UCSD-AML1 (cell line): ENCODE results near the gene ATP5PD.
"Not testable (repeated sequence)": the region's sequence is repeated elsewhere in the genome, so short reads cannot be mapped to it uniquely, and the experiment has no call there.

ENCODE experiments used
- DNase-seq: peaks from one replicate; lab custom pipeline; 2025; ENCODE audit not compliant: unreplicated experiment; lab: John Stamatoyannopoulos, UW

ATP5PD gene

DNA sequence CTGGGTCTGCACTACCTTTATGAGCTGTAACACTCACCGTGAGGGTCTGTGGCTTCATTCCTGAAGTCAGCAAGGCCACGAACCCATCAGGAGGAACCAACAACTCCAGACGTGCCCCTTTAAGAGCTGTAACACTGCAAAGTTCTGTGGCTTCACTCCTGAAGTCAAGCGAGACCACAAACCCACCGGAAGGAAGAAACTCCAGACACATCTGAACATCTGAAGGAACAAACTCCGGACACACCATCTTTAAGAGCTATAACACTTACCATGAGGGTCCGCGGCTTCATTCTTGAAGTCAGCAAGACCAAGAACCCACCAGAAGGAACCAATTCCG is 21.4 kb downstream of the ATP5PD start:
- peak; percentile 69 for DNase-seq

DNA sequence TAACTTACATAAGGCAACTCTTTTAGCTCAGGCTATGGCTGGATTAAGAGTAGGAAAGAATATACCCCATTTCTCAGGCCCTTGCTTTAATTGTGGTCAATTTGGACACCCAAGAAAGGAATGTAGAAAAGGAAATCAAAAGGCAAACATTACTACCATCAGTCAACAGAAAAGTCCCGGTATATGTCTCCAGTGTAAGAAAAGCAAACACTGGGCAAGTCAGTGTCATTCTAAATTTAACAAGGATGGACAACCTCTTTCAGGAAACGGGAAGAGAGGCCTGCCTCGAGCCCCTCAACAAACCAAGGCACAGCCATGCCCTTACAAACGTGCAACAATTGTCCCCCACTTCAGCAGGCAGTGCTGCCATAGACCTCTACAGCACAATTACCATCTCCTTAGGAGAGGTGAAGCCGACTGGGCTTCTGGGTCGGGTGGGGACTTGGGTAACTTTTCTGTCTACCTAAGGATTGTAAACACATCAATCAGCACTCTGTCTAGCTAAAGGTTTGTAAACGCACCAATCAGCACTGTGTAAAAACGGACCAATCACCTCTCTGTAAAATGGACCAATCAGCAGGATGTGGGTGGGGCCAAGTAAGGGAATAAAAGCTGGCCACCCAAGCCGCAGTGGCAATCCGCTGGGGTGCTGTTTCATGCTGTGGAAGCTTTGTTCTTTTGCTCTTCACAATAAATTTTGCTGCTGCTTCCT is 21.9 kb downstream of the ATP5PD start:
- no peak for DNase-seq

DNA sequence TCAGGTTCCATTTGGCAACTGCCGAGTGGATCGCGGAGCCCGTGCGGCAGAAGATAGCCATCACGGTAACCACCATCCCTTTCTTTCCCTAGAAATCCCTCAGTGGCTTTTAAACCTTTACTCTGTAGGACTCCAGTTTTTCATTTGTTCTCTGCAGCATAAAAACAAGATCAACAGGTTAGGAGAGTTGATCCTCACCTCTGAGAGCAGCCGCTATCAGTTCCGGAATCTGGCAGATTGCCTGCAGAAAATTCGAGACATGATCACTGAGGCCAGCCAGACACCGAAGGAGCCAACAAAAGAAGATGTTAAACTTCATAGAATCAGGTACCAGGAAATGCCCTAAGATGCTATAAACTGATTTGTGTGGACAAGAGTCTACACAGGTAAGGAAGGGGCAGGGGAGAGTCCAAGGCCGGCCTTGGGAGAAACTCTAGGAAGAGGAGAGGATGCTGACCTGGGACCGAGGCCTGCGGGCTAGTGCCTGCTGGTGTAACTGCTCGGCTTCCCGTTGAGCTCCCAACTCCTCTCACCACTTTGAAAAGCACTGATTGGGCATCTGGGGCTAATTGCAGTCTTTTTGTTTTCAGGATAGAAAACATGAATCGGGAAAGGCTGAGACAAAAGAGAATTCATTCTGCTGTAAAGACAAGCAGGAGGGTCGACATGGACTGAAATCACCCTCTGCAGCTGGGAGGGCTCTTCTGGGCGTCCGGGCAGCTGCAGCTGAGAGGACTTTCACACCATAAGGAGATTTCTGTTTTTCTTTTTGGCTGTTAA is 26.2 kb downstream of the ATP5PD start:
- no peak for DNase-seq

DNA sequence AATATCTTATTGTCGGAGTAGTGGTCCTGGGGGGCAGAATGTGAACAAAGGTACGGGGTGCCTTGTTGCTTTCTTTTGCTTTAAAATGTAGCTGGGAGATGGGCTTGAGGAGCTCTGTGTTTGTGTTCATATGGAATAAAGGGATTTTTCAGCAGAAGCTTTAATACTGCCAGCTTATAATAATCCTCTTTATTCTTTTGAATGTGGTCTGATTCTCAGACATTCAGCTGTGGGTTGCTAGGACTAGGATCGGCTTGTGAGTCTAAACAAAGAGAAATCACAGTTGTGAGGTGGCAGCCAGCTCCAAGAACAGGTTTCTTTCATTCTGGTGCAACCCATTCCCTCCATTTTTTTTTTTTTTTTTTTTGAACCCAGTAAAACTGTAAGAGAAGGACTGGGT is 27.1 kb downstream of the ATP5PD start:
- no peak for DNase-seq

DNA sequence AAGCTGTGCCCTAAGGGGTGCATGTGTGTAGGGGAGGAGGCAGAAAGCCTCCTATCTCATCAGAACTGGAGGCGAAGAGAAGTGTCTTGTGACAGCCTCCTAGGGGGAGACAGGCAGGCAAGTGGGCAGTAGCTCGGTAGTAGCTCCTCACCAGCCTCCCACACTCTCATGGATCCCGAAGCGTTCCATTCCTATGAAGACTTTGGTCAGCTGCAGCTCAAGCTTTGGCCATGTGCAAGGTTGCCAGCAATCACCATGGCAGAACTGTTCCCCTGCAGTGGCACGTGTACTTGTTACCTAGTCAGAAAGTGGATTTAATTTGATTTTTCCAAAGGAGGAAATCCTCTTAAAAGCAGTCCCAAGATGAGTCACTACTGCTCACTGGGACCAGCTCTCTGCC is 27.6 kb downstream of the ATP5PD start:
- DNase-seq, result no peak

DNA sequence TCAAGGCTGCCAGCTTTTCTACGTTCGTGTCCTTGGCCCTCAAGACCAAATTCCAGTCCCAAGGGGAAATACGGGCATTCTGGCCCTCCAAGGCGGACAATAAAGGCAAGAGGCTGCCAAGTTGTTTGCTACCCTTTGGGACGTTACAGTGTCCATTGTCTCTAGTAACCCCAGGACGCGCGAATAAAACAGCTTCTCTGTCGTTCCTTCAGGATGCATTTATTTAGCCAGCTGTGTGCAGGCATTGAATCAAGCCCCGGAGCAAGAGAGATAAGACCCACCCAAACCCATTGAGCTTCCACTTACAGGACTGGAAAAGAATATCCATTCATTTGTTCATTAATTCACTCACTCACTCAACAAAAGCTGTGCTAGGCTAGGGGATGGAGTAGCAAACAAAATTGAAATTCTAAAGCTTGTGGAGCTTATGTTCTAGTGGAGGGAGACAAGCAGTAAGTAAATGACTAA is 33.6 kb downstream of the ATP5PD start:
- DNase-seq, result no peak

DNA sequence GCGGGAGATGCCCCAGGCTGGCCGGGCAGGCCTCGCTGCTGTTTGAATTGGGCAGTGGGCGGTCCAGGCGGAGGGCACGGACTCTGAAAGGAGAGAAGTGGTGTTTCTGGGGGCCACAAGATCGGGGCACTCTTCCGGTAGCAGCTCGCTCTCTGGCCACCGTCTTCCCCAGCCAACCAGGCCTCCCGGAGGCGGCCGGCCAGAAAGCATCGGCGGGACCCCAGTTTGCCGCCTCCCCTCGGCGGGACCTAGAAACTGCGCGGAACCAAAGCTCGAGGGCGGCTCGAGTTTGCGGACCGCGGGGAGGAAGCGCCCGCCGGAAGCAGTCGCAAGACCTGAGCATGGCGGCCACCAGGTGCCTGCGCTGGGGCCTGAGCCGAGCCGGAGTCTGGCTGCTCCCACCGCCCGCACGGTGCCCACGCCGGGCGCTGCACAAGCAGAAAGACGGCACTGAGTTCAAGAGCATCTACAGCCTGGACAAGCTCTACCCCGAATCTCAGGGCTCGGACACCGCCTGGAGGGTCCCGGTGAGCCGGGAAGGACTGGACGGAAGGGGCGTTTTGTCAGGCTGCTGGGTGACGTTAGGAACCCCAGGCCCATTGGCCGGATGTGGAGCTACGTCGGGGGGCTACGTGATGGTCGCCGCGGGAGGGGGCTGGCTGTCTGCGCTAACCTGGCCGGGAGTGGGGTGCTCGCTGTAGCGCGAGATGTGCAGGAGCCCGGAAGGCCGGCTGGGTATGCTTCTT is 34.2 kb downstream of the ATP5PD start, which contains the start of gene MRPL58:
TSS of gene MRPL58 (plus strand) at position 325 of the 746 bp plus-strand sequence. CDS start at position 342, 17 bp downstream.
- DNase-seq, result peak; percentile 88

DNA sequence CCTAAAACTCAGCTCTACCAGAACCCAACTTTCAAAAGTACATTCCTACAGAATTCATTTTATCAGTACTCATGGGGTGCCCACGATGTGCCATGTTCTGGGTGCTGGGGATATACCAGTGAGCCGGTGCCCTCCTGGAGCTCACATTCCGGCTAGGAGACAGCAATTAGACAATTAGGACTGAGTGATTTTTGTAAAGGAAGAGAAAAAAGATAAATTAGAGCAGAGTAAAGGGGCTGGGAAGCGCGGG is 34.7 kb downstream of the ATP5PD start:
- no peak for DNase-seq

DNA sequence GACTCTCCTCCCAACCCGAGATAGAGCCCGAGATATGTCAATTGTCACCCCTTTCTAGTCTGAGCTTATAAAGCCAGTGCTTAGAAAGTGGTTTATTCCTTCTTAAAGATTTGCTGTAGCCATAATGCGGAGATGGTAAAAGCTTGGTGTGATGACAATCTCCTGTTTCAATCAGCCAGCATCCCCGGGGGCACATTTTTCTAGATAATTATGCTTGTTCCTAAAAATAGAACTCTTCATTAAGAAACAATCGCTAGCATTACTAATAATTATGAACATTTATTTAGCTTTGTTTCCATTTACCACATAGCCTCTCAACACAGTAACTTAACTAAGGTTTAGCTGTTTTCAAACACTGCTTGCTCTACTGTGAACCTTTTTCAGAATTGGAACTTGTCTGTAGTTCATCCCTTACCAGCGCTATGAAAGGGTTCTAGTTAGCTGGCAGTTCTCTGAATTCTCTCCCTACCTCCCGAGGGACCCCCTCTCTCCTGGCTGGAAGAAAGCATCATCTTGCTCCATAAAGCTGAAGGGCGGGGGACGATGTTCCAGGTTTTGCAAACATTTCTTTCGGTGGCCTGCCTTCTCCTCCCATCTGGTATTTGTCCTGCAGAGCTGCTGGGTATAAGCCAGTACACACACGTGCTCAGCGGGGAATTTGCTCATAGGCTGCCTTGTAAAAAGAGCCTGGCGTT is 35.2 kb downstream of the ATP5PD start:
- DNase-seq, result no peak

DNA sequence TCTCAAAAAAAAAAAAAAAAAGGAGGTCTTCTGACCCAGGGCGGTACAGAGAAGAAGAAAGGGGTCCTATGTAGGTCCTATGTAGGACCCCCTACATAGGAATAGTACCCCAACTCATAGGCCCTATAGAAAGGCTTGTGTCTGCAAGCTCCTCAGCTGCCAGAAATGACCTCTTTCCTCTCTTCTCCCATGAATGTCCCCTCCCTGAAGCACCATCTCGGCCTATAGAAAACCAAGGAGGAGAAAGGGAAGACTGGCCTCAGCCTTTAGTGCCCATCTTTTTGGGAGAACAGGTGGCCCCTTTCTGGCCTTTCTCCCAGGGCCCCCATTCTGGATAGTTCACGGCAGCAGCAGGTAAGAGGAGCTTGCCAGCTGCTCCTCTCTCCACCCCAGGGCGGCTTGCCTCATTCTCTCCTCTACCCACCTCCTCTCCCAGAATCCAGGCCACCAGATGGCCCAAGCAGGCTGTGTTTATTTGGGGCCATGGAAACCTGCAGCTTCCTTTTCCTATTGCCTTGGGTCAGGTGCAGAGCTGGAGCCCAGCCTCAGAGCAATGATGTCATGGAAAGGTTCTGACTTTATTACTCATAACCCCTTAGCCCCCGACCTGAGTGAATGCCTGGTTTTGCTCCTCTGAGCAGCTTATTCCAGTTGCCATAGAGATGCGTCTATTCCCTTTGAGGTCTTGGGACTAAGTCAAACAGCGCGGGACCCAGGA is 35.9 kb downstream of the ATP5PD start:
- peak; percentile 43 for DNase-seq

DNA sequence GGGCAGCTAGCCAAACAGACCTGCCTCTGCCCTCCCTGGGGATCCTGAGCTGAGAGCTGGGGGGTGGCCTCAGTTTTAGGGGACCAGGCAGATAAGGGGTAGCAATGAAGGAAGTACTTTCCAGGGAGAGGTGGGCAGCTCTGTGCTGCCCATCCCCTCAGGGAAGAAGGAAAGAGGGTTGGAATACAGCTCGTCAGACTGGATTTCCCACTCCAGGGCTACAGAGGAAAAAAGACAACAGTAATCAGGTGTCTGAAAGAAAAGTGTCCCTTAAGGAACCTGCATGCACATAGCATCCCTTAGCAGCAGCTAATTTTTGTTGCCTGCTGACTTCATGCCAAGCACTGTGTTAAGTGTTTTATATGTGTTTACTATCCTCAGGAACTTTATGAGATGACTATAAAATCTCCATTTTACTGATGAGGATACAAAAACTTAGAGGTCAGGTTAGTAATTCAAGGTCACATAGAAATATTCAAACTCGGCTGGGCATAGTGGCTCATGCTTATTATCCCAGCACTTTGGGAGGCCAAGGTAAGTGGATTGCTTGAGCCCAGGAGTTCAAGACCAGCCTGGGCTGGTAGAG is 37.5 kb downstream of the ATP5PD start:
- DNase-seq, result no peak

DNA sequence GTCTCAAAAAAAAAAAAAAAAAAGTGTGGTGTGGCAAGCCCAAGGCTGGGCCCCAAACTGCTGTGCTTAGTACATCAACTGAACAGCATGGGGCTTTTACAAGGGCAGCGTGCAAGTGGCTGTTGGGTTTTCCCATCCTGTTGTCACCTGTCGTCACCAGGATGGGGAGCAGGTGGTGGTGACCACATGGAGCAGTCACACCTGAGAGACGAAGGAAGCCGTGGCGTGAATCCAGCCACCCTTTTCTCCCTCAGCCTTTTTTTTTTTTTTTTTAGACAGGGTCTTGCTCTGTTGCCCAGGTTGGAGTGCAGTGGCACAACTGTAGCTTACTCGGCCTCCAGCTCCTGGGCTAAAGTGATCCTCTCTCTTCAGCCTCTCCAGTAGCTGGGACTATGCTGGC is 38.4 kb downstream of the ATP5PD start:
- DNase-seq, result no peak

DNA sequence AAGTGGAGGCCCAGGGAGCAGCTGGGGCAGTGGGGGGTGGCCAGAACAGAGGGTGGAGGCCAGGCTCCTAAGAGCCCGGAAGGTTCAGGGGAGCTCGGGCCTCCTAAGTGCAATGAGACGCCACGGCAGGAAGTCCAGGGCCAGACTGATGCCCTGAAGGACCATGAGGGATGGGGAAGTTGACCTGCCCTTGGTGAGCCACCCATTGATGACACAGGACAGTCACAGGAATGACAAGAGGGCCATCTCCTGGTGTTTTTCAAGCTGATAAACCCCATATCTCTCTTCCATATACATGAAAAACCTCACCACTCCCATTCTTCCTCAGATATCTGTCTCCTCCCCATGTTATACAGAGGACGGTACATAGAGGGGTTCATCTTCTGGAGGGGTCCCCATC is 40.1 kb downstream of the ATP5PD start:
- no peak for DNase-seq

DNA sequence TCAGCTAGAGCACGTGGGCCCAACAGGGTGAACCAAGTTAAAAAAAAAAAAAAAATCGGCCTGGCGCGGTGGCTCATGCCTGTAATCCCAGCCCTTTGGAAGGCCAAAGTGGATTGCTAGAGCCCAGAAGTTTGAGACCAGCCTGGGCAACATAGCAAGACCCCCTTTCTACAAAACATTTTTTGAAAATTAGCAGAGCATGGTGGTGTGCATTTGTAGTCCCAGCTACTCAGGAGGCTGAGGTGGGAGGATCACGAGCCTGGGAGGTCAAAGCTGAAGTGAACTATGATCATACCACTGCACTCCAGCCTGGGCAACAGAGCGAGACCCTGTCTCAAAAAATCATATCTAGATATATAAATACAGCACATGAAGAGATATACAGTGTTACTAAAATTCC is 40.7 kb downstream of the ATP5PD start:
- not testable (repeated sequence) for DNase-seq

DNA sequence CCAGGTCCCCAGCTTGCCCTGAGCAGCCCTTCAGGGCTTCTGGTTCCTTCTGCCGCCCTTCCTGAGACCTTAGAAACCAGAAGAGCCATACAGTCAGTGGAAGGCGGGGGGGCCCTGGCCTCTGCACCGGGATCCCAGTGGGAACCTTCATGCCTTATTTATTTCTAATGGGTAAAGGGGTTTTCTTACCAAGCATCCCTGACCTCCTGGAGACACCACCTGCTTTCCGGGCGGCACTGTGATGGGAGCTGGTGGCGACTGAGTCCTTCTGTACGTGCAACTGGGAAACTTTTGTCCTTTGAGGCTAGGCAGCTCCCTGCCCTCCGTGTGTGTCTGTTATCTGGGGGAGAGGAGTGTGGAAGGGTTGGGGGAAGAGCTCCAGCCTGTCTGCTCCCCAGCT is 41.5 kb downstream of the ATP5PD start:
- no peak for DNase-seq

DNA sequence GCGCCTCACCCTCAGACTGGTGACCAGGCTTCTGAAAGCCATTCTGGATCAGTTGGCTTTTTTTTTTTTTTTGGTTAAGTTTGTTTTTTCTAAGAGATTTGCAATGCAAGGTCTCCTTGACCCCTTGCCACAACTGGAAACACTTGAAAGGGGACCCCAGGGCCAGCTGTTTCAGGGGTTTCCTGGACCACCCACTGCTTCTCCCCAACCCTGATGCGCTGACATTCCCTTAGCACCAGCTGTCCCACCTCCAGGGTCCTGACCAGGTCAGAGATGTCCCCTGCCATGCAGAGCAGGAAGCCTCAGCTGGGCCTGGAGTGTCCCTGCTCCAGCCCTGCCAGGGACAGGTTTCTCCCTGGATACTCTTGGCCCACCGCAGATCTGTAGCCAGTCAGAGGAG is 42.4 kb downstream of the ATP5PD start:
- DNase-seq, result no peak

DNA sequence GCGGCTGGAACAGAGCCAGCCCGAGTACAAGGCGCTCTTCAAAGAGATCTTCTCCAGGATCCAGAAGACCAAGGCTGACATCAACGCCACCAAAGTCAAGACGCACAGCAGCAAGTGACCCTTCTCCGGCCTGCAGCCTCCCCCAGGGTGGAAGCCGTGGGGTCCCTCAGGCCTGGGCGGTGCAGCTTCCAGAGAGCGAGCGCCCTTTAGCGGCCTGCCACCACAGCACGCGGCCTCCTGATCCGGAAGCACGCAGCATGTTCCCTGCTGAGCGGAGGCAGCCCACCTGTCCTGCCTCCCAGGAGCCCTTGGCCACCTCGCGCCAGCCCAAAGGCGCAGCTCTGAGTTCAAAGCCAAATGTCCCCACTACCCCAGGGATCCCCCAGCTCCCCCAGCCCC is 42.8 kb downstream of the ATP5PD start:
- no peak for DNase-seq

DNA sequence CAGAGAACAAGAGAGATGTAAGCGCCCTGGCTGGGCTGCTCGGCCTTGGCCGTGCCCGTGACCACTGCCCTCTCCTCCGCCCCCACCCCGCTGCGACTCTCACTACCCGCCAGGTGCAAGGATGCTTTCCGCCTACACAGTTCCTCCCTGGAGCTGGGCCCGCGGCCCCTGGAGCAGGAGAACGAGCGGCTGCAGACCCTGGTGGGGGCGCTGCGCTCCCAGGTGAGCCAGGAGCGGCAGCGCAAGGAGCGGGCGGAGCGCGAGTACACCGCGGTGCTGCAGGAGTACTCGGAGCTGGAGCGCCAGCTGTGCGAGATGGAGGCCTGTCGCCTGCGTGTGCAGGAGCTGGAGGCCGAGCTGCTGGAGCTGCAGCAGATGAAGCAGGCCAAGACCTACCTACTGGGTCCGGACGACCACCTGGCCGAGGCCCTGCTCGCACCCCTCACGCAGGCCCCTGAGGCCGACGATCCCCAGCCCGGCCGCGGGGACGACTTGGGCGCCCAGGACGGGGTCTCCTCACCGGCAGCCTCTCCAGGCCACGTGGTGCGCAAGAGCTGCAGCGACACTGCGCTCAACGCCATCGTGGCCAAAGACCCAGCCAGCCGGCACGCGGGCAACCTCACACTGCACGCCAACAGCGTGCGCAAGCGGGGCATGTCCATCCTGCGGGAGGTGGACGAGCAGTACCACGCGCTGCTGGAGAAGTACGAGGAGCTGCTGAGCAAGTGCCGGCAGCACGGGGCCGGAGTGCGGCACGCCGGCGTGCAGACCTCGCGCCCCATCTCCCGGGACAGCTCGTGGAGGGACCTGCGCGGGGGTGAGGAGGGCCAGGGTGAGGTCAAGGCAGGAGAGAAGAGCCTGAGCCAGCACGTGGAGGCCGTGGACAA is 43.5 kb downstream of the ATP5PD start:
- DNase-seq, result no peak
